ENCODE measurements around the gene CCDC73.

DNA sequence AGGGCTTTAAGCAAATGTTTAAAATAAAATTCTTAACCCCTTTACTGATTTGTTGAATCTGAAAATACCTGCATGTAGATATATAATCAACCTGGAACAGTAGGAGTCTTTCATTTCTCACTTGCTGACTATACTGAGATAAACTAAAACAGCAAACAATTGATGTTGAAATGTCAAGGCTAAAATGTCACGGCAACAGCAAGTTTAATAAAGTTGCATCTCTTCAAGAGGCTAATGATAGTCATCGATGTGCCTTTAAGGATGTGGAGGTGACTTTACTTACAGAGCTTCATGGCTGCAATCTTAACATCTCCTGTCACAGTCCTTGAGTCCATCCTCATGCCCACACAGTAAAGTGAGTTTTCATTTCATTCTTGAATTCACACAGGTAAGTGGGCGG, 31.7 kb upstream of the CCDC73 start:
- TF ChIP-seq, protein P1, sequence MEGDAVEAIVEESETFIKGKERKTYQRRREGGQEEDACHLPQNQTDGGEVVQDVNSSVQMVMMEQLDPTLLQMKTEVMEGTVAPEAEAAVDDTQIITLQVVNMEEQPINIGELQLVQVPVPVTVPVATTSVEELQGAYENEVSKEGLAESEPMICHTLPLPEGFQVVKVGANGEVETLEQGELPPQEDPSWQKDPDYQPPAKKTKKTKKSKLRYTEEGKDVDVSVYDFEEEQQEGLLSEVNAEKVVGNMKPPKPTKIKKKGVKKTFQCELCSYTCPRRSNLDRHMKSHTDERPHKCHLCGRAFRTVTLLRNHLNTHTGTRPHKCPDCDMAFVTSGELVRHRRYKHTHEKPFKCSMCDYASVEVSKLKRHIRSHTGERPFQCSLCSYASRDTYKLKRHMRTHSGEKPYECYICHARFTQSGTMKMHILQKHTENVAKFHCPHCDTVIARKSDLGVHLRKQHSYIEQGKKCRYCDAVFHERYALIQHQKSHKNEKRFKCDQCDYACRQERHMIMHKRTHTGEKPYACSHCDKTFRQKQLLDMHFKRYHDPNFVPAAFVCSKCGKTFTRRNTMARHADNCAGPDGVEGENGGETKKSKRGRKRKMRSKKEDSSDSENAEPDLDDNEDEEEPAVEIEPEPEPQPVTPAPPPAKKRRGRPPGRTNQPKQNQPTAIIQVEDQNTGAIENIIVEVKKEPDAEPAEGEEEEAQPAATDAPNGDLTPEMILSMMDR (IDR thresholded peaks at IDR 0.05; ENCODE audit: low read depth, low read length, poor library complexity, severe bottlenecking) = no peak
- TF ChIP-seq EZH2phosphoT487 (IDR thresholded peaks at IDR 0.05; ENCODE audit: borderline replicate concordance, low read length) = no peak
